ENCODE results near the gene PRAMEF4.
"Not testable (repeated sequence)": the region's sequence is repeated elsewhere in the genome, so short reads cannot be mapped to it uniquely, and the experiment has no call there.

PRAMEF4 gene
- 0 reads per million in 2 donors for total RNA-seq

DNA sequence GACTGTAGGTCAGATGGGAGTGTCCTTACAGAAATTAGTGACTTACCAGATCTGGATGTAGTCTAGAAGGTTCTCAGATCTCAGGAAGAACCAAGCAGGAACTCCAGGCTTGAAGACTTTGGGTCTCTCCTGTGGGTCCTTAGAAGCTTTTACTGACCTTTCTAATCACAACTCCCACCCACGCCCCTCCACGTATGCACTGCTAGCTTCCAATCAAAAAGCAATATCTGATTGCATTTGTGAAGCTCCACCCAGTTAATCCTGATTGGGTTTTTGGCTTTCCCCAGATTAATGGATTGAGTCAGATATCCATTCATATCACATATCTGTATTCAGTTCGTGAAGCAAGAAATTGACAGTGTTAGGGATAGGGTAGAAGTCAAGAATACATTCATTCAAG is at the start of gene PRAMEF4:
Gene PRAMEF4 (minus strand): TSS at position 101 of the 400 bp plus-strand sequence. CDS start 2,807 bp downstream, outside the sequence.
- DNase-seq, result not testable (repeated sequence)

DNA sequence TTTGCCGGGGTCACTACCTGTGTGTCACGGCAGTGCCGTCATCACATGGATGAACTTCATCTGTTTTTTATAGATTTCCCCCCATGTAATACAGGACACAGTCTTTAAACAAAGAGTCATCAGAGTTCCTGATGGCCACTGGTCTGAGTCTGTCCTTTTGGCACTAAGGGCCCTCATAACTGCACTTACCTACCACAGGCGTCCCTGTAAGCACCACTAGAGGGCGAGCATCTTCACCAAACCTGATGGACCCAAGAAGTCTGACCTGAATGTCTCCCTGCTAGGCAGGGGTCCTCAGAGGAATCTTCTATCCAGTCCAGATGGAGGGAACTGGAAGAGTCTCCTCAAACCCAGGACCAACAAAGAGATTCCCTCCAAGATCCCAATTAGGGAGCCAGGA is 38.4 kb upstream of the PRAMEF4 start:
- not testable (repeated sequence) for DNase-seq

DNA sequence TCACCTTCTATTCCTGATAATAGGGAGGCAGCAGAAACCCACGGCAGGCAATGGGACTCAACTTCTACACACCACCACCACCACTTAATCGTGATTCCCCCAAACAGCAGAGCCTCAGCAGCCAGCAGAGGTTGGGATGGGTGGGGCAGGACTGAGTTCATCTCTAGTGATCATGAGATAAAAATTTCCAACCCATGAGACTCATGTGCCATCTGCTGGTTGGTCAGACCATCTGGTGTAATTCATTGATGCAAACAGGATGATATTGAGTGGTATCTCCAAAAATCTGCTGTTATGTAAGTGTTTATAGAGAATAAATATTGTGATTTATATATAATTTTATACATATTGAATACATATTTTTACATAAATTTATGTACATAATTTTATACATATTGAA is 35.7 kb upstream of the PRAMEF4 start:
- DNase-seq, result not testable (repeated sequence)

DNA sequence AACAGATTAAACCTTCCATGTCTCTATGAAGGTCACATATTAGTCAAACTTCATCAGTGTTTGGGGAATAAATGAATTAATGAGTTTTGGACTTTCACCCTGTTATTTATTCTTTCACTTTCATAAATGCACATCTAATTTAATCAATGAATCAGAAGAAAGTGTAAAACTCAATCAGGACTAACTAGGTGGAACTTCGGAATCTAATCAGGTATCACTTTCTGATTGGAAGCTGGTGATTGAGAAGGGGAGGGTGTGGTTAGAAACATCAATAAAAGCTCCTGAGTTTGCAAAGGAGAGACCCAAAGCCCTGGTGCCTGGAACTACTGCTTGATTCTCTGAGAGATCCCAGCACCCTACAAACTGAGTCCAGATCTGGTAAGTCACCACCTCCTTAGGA is 30.3 kb upstream of the PRAMEF4 start, which contains the start of gene PRAMEF7:
Gene PRAMEF7 (plus strand): TSS at position 301 of the 400 bp plus-strand sequence. CDS start 1,083 bp downstream, outside the sequence.
- not testable (repeated sequence) for DNase-seq

DNA sequence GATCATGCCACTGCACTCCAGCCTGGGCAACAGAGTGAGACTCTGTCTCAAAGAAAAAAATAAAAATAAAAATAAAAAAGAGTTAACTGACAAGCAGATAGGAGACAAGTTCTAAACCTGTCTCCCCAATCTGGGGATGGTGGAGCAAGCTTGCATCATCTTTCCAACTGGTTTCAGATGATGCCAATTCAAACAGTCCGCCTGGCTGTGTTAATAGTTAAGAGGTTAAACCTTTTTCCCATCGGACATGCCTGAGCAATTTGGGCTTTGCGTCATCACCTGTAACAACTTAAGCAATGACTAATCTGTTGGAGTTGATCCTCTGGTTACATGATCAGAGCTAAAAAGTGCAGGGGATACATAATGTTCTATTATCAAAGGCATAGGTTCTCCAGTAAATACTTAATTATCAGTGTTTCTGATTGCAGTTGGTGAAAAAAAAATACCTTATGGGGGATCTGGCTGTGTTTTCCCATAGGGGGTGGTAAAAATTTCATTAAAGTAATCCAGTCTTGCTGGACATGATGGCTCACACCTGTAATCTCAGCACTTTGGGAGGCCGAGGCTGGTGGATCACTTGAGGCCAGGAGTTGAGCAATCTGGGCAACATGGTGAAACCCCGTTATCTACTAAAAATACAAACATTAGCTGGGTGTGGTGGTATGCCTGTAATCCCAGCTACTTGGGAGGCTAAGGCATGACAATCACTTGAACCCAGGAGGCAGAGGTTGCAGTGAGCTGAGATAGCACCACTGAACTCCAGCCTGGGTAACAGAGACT is 18.0 kb upstream of the PRAMEF4 start:
- DNase-seq, result not testable (repeated sequence)

DNA sequence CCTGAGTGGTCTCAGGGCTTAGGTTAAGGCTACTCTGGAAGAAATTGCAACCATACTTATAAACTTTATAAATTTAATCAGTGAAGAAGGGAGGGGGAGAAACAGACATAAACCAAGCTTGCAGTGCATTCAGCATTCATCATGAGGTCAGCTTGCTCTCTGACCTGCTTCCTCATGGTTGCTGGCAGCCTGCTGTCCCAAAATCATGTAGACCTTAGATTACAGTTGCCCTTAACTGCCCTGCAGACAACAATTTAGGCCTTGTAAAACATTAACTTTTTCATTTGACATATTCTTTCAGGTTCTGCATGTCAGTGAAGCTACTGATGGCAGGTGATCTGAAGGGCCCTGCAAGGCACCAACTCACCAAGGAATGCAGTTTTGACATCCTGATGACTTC is 13.2 kb upstream of the PRAMEF4 start:
- not testable (repeated sequence) for DNase-seq

DNA sequence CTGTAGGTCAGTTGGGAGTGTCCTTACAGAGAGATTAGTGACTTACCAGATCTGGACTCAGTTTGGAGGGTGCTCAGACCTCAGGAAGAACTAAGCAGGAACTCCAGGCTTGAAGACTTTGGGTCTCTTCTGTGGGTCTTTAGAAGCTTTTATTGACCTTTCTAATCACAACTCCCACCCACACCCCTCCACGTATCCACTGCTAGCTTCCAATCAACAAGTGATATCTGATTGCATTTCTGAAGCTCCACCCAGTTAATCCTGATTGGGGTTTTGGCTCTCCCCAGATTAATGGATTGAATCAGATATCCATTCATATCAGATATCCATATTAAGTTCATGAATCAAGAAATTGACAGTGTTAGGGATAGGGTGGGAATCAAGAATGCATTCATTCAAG is 12.2 kb upstream of the PRAMEF4 start, which contains the start of gene PRAMEF10:
Gene PRAMEF10 (minus strand): TSS at position 101 of the 400 bp plus-strand sequence. CDS start 2,423 bp downstream, outside the sequence.
- DNase-seq, result not testable (repeated sequence)

DNA sequence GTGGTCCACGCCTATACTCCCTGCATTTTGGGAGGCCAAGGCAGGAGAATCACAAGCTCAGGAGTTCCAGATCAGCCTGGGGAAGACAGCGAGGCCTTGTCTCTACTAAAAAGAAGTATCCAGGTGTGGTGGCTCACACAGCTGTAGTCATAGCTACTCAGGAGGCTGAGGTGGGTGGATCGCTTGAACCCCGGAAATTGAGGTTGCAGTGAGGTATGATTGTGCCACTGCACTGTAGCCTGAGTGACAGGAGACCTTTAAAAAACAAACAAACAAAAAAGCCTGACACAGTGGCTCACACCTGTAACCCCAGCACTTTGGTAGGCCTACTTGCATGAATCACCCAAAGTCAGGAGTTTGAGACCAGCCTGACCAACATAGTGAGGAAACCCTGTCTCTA is 7.5 kb downstream of the PRAMEF4 start:
- DNase-seq, result peak in 1 of 5 experiments; percentile 1

DNA sequence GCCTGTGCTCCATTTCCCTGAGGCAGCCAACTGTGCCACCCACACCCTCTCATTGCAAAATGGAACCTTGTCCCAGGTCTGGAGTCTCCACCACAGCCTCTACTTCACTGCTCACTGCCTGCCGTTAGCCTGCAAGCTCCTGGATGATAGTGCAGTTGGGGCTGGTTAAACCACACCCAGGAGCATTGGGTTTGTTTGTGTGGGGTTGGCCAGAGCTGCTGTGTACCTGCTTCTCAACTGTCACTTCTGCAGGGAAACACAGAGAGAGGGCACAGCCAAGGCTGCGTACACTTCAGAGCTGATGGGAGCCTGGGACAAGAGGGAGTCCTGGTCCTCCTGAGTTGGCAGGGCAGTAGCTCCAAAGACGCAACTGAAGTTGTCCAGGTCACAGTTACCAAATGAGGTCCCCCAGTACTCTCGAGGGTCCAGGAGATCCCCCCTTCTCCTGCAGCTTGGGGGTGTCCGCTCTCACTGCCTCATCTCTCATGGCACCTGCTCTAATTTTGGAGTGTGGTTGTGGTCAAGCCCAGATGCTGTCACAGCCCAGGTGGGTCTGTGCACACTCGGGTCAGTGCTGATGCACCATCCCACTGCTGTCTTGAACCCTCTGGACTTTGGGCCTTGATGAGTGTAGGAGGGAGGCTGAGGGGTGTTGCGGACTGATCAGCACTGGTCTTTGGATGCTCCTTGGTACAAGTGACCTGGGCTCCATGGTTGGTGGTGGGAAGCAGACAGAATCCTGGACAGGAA is 22.7 kb downstream of the PRAMEF4 start:
- not testable (repeated sequence) for DNase-seq

DNA sequence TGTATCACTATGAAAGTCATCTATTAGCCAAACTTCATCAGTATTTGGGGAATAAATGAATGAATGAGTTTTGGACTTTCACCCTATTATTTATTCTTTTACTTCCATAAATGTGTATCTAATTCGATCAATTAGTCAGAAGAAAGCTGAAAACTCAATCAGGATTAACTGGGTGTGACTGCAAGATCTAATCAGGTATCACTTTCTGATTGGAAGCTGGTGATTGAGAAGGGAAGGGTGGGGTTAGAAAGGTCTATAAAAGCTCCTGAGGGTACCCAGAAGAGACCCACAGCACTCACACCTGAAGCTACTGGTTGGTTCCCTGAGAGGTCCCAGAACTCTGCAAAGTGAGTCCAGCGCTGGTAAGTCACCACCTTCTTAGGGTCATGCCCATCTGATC is 29.2 kb downstream of the PRAMEF4 start, which contains the start of gene PRAMEF2:
Gene PRAMEF2 (plus strand): TSS at position 301 of the 400 bp plus-strand sequence. CDS start 1,924 bp downstream, outside the sequence.
- not testable (repeated sequence) for DNase-seq

DNA sequence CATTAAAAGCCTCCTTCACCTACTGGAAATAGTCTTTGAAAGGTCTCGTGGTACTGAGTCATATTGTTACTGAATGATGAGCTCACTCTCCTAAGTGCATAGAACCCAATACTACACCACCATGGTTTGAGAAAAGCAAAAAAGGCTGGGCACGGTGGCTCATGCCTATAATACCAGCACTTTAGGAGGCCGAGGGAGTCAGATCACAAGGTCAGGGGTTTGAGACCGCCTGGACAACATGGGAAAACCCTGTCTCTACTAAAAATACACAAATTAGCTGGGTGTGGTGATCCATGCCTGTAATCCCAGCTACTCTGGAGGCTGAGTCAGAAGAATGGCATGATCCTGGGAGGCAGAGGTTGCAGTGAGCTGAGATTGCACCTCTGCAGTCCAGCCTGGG is 34.2 kb downstream of the PRAMEF4 start:
- DNase-seq, result no peak

DNA sequence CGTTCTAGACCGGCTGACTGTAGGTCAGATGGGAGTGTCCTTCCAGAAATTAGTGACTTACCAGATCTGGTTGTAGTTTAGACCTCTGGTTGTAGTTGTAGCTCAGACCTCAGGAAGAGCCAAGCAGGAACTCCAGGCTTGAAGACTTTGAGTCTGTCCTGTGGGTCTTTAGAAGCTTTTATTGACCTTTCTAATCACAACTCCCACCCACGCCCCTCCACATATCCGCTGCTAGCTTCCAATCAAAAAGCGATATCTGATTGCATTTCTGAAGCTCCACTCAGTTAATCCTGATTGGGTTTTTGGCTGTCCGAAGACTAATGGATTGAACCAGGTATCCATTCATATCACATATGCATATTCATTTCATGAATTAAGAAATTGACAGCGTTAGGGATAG is 37.4 kb downstream of the PRAMEF4 start, which contains the start of gene HNRNPCL1:
Gene HNRNPCL1 (minus strand): TSS at position 101 of the 400 bp plus-strand sequence. CDS start 431 bp downstream, outside the sequence.
- not testable (repeated sequence) for DNase-seq

DNA sequence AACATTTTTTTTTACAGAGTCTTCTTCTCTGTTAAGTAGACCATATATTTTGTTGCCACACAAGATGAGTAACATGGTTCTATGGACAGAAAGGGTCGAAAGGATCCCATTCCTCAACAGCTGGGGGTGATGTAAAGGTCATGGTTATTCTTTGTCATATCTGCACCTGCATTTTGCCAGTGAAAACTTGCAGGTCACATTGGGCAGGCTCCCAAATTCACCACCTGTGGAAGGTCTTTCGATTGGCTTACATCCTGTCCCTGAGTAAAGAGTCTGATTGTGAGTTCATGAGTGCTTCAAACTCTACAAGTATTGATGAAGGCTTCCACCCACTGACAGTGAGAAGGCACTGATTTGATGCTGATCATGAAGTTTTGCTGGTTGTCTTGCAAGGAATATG is 52.8 kb downstream of the PRAMEF4 start:
- DNase-seq, result not testable (repeated sequence)

DNA sequence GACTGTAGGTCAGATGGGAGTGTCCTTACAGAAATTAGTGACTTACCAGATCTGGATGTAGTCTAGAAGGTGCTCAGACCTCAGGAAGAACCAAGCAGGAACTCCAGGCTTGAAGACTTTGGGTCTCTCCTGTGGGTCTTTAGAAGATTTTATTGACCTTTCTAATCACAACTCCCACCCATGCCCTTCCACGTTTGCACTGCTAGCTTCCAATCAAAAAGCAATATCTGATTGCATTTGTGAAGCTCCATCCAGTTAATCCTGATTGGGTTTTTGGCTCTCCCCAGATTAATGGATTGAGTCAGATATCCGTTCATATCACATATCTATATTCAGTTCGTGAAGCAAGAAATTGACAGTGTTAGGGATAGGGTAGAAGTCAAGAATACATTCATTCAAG is 54.7 kb downstream of the PRAMEF4 start, which contains the start of gene PRAMEF11:
Gene PRAMEF11 (minus strand): TSS at position 101 of the 400 bp plus-strand sequence. CDS start 2,621 bp downstream, outside the sequence.
- DNase-seq, result not testable (repeated sequence)
